Kasumi-1 (cell line): Measurements from ENCODE around the gene CRB3.
A peak's percentile ranks its signal among the peaks of the same experiment; 100 is the strongest.
"Not testable (repeated sequence)": the region's sequence is repeated elsewhere in the genome, so short reads cannot be mapped to it uniquely, and the experiment has no call there.

Source experiments
- DNase-seq, 2 experiments: peaks; one replicate each; lab custom pipeline; 2025; lab: John Stamatoyannopoulos, UW

Gene CRB3, protein sequence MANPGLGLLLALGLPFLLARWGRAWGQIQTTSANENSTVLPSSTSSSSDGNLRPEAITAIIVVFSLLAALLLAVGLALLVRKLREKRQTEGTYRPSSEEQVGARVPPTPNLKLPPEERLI

GRCh38 chr19:6464070-6464873, at the start of gene CRB3:
Gene CRB3, plus strand, starts transcription at chr19:6464271. Its CDS starts 431 bp downstream, at chr19:6464702.
- DNase-seq, result no peak

GRCh38 chr19:6414793-6415590, 49.1 kb upstream of the CRB3 start:
- no peak for DNase-seq

- no peak for DNase-seq
These were observed 48.4 kb upstream of the CRB3 start for GRCh38 chr19:6415591-6416190.

GRCh38 chr19:6416658-6417405, 47.2 kb upstream of the CRB3 start:
- DNase-seq, result no peak

DNA sequence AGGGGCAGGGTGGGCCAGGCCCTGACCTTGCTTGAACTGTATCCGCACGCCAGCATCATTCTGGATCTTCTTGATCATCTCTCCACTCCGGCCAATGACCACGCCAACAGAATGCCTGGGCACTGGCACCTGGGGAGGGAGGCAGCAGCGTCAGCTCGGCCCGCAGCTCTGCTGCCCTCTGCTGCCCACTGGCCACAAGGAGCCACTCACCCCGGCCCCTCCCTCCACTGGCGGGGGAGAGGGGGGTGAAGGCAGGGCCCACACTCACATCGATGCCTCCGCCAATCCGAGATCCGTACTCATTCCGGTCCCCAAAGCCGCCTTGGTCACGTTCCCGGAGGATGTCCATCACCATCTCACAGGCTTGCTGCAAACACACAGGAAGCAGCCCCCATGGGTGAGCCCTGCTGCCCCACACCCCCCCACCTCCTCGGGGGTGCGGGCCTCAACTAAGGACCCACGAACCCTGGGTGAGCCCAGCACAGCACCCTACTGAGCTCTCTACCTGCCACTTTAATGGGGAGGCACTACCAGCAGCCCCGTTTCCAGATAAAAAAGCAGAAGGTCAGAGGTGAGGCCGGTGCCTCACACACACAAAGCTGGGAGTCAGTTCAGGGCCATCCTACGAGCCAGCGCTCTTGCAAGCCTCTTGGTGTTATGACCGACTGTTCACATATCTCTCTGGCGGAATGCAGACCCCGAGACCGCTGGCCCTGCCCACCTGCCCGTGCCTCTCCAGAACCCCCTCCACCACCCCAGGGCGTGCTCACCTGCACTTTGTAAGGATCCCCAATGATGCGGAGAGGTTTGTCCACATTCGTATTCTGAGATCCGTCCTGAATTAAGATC, 46.1 kb upstream of the CRB3 start:
- no peak for DNase-seq

DNA sequence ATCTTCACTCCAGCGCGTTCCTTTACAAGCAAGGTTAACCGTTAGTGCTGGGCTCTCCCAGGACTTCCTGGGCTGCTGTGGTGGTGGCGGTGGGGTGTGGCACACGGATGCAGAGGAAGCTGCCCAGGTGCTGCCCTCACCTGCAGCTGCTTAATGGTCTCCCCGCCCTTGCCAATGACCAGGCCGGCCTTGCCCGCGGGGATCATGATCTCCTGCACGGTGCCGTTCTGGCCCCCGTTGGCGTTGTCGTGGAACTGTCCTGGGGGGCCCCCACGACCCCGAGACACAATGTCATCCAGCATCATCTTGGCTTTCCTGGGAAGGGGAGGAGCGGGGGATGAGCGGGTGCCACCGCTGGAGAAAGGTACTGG, 45.5 kb upstream of the CRB3 start:
- no peak for DNase-seq

- DNase-seq, result no peak
These were observed 42.7 kb upstream of the CRB3 start for GRCh38 chr19:6421075-6422014.

DNA sequence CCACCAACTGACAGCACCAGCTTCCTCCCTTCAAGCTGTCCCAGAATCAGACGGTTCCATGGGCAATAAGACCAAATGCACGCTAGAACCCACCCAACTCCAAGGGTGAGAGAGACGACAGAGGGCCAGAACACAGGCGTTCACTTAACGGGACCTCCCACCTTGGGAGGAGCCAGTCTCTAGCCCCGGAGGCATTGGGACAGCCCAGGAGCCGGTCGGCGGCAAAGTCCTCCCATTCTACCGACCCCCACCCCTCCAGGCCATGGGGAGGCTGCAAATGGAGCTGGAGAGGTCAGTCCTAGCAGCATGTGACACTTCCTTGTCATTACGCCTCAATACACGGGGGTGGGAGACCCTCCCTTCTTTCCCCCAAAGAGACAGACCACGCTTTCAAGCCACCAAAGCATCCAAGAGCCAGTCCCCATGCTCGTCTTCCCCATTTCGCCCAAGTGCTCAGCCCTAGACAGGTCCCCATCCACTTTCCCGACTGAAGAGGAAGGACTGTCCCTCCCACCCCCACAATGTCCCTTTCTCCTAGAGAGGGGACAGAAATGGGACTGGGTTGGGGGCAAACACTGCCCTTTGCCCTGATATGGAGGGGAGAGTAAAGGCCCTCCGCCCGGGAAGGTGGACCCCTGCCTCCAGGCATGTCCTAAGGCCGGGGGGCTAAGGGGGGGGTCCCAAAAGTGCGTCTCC, 40.4 kb upstream of the CRB3 start:
- peak; percentile 29 to 40 for DNase-seq

DNA sequence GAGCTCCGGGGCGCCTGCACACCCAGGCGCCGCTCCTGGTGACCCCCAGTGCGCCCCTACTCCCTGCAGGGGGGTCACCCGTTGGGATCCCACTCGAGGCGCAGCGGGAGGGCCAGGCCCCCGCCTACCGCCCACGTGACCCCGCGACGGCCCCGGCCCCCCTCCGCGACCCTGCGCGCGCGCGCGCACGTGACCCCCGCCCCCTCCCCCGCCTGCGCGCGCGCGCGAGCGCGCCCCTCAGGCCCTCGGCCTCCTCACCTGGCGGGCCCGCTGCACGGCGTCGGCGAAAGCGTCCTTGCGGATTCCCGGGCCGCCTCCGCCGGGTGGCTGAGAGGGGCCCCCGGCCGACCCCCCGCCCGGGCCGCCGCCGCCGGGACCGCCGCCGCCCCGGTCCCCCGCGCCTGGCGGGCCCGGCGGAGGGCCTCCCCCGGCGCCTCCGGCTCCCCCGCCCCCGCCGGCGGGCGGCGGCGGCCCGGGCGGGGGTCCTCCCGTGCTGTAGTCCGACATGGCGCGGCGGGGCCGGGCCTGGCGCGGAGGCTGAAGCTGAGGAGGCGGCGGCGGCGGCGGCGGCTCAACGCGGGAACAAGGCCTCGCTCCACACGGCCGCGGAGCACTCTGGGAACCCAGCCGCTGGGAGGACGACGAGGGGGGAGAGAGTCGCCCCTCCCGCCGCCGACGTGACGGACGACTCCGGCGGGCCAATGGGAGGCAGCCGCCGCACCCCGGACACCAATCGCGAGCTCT, 39.7 kb upstream of the CRB3 start, which contains the start of gene KHSRP:
TSS of gene KHSRP (minus strand) at position 617 of the 744 bp plus-strand sequence. CDS start at position 507, 110 bp downstream.
- DNase-seq, result no peak

DNA sequence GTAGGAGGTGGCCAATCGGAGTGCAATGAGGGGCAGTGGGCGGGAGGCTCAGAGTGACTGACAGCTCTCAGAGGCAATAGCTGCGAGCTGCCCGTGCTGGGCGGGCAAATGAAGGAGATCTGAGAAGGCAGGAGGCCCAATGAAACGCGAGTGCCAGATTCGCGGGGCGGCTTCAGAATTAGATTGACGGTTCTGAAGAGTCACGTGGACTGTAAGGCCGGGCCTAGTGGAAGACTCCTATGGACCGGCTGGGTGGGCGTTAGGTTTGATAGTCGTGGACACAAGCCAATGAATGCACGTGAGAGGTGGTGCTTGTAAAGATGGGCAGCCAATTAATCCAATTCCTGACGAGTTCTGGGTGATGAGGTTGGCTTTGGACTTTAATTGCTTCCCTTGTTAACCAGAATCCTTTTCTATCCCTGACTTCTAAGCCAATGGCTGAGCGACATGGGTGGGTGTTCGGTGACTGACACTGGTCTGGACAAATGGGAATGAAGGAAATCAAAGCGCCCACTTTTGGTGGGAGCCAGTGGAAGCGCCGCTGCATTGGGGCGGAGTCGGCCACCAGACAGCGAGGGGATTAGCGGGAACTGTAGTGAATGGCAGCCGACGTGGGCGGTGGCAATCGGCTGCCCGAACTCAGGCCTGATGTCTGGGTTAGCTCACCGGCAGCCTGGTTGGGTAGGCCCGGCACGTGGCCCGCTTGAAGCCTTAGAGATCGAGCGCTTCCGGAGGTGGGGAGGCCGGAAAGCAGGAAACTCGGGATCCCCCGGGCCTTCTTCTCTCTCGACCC, 38.9 kb upstream of the CRB3 start:
- peak; percentile 100 for DNase-seq

GRCh38 chr19:6425732-6426620, 38.1 kb upstream of the CRB3 start:
- peak; percentile 16 to 33 for DNase-seq

GRCh38 chr19:6427131-6427530, 36.9 kb upstream of the CRB3 start:
- DNase-seq, result no peak

GRCh38 chr19:6428692-6429418, 35.2 kb upstream of the CRB3 start:
- DNase-seq, result not testable (repeated sequence)

- no peak for DNase-seq
These were observed 34.5 kb upstream of the CRB3 start for GRCh38 chr19:6429419-6430221.

- no peak for DNase-seq
These were observed 32.2 kb upstream of the CRB3 start for GRCh38 chr19:6431891-6432290.
